ENCODE results near the gene TMEM272. TPM values are rescaled to one million over a fixed set of nuclear protein-coding genes. Genes with fewer than 3 reads are reported as not detected.

Gene TMEM272
- total and polyA plus RNA-seq, 2 donors (not counting 3 experiments of a cell fraction or from before 2014, with no cell fraction given), result not detected

GRCh38 chr13:51885651-51886050 is 40.7 kb upstream of the TMEM272 start:
- Histone ChIP-seq H3K9ac (replicated peaks; ENCODE audit: extremely low read depth, insufficient read depth, low read length) (no peak overlapping the region), H3K36me3 (ENCODE audit: control insufficient read depth in 2 of 2, extremely low read depth in 1 of 2, insufficient read depth in 2 of 2, low read length in 2 of 2) (no peaks in the 10 kb centered on the region), H3K4me2 (ENCODE audit: insufficient read depth, low read length) (no peak overlapping the region), H4K20me1 (replicated peaks; ENCODE audit: control insufficient read depth, extremely low read depth, insufficient read depth, low read length) (no peaks in the 10 kb centered on the region), H3K79me2 (ENCODE audit: control insufficient read depth, insufficient read depth, low read length) (no peaks in the 10 kb centered on the region), H3K4me1 (ENCODE audit: control insufficient read depth, extremely low read depth, insufficient read depth, low read length) (no peaks in the 10 kb centered on the region), H3K27me3 (ENCODE audit: control insufficient read depth in 2 of 2, insufficient read depth in 2 of 2, low read length in 2 of 2) (peaks cover 0 to 13% of the 10 kb centered on the region in 2 experiments), H3K4me3 (replicated peaks in 1 of 3; ENCODE audit: insufficient read depth in 1 of 3, low read depth in 1 of 3, low read length in 3 of 3) (no peak overlapping the region), H3K9me3 (replicated peaks; ENCODE audit: control insufficient read depth, insufficient read depth, low read length) (no peaks in the 10 kb centered on the region), H3K9me1 (replicated peaks; ENCODE audit: control insufficient read depth, extremely low read depth, insufficient read depth, low read length) (no peaks in the 10 kb centered on the region), H3K27ac (ENCODE audit: insufficient read depth, low read depth, low read length) (no peak overlapping the region), H2AFZ (ENCODE audit: low read depth, low read length) (no peak overlapping the region)
- ChIA-PET CTCF (interaction anchor here (2.4 kb wide), 1 partner anchor 10 kb away, joined by 8 read pairs; no protein-coding TSS in a partner anchor), POLR2A (no interaction called here)
- no peak for FAIRE-seq
- BruUV-seq (replicated peaks), result no TSS peak
- dilution Hi-C loops (cut with MboI; ENCODE audit: extremely low pct_ligation_motif_present, low sequenced_read_pairs) (no loop called here), intact Hi-C loops (cut with micrococcal nuclease) (no loop called here)
- DNase-seq (ENCODE audit: low read depth, low spot score), result no peak
- no peak for TF ChIP-seq FOS (IDR thresholded peaks at IDR 0.05; ENCODE audit: borderline replicate concordance, insufficient read depth, low read length)
- no peak for TF ChIP-seq JUN (IDR thresholded peaks at IDR 0.05; ENCODE audit: borderline replicate concordance, insufficient read depth, insufficient read length, low read depth)
- TF ChIP-seq EZH2 (IDR thresholded peaks at IDR 0.05; ENCODE audit: borderline replicate concordance, low read depth, low read length, severe bottlenecking), result no peak
- TF ChIP-seq MYC (IDR thresholded peaks at IDR 0.05; ENCODE audit: low read depth, low read length), result no peak
- TF ChIP-seq, protein P1, sequence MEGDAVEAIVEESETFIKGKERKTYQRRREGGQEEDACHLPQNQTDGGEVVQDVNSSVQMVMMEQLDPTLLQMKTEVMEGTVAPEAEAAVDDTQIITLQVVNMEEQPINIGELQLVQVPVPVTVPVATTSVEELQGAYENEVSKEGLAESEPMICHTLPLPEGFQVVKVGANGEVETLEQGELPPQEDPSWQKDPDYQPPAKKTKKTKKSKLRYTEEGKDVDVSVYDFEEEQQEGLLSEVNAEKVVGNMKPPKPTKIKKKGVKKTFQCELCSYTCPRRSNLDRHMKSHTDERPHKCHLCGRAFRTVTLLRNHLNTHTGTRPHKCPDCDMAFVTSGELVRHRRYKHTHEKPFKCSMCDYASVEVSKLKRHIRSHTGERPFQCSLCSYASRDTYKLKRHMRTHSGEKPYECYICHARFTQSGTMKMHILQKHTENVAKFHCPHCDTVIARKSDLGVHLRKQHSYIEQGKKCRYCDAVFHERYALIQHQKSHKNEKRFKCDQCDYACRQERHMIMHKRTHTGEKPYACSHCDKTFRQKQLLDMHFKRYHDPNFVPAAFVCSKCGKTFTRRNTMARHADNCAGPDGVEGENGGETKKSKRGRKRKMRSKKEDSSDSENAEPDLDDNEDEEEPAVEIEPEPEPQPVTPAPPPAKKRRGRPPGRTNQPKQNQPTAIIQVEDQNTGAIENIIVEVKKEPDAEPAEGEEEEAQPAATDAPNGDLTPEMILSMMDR (IDR thresholded peaks at IDR 0.05; ENCODE audit: extremely low read depth in 1 of 2, insufficient read depth in 1 of 2, low read depth in 1 of 2, low read length in 2 of 2), result no peak
- TF ChIP-seq POLR2AphosphoS5 (IDR thresholded peaks at IDR 0.05; ENCODE audit: insufficient read depth, low read depth, low read length), result no peak
- TF ChIP-seq, protein P2, sequence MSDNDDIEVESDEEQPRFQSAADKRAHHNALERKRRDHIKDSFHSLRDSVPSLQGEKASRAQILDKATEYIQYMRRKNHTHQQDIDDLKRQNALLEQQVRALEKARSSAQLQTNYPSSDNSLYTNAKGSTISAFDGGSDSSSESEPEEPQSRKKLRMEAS (IDR thresholded peaks at IDR 0.05; ENCODE audit: insufficient read depth, insufficient read length), result no peak
- no peak for TF ChIP-seq POLR2A (IDR thresholded peaks at IDR 0.05; ENCODE audit: low read depth, low read length)
- no peak for TF ChIP-seq GATA2 (IDR thresholded peaks at IDR 0.05; ENCODE audit: insufficient read depth, insufficient read length, low read depth, low read length)

All from endothelial cell of umbilical vein (primary cell).